Lower leg skin (tissue), 4 donors: ENCODE measurements around the gene ATP13A1. TPM values are rescaled to one million over a fixed set of nuclear protein-coding genes. Genes with fewer than 3 reads are reported as not detected.
A peak's percentile ranks its signal among the peaks of the same experiment; 100 is the strongest.

Experiments
- DNase-seq, 2 donors: peaks; one replicate each; pipeline ENCODE4 v3.0.0-alpha.2; 2019; ENCODE audit warnings: low spot score in 2 of 2
- H3K4me3 ChIP-seq: fragments of 200-600 bp; sonication (generic); 2 replicates; pipeline ENCODE4 v1.5.1; 2017; ENCODE audit warnings: mild to moderate bottlenecking, low read depth; ENCODE audit not compliant: poor library complexity, severe bottlenecking
- CTCF ChIP-seq, 3 donors: fragments of 450-650 bp; IDR thresholded peaks; one replicate each; pipeline ENCODE4 v1.5.1; 2016; ENCODE audit warnings: antibody characterized with exemption in 3 of 3, mild to moderate bottlenecking in 3 of 3, moderate library complexity in 2 of 3
- POLR2A ChIP-seq, 2 donors: fragments of 450-650 bp; IDR thresholded peaks; one replicate each; pipeline ENCODE4 v1.6.1; 2016 to 2017; ENCODE audit warnings: antibody characterized with exemption in 2 of 2, mild to moderate bottlenecking in 1 of 2, moderate library complexity in 1 of 2
- WGBS, 2 donors: methylation state at CpG; one replicate each; pipeline ENCODE4 v1.1.5; 2018; 5-methylcytosine and 5-hydroxymethylcytosine counted together
- intact Hi-C: fragments of 100-400 bp; cut with DNase I; formaldehyde crosslinking; loops from one replicate; pipeline ENCODE4 v1.15.0; 2023; ENCODE audit warnings: low total_unique reads
- total RNA-seq, 4 donors: library from RNA; depleted of rRNA; stranded (reverse); fragments of >200 nt; gene quantifications; one replicate each; pipeline ENCODE4 v1.1.0, GENCODE V29; 2016

Gene ATP13A1
- total RNA-seq, 4 donors from 2014 or later = 60.8 to 162 (median 109) TPM

GRCh38 chr19:19624032-19624570 is 39.4 kb downstream of the ATP13A1 start:
- 87 to 93% methylated on average over 19 of the region's 19 CpGs for WGBS, 2 donors
- H3K4me3 ChIP-seq = no peak overlapping the region
- intact Hi-C loops = no loop called here
- TF ChIP-seq CTCF (IDR thresholded peaks at IDR 0.05) (no peak), POLR2A (IDR thresholded peaks at IDR 0.05) (no peak)
- DNase-seq = no peak

GRCh38 chr19:19623383-19623782 is 40.1 kb downstream of the ATP13A1 start:
- no peak for DNase-seq
- intact Hi-C loops = no loop called here
- 75 to 78% methylated on average over 5 of the region's 5 CpGs for WGBS, 2 donors

GRCh38 chr19:19619849-19620210 is 43.6 kb downstream of the ATP13A1 start:
- 70 to 74% methylated on average over 7 of the region's 7 CpGs for WGBS, 2 donors
- intact Hi-C loops = no loop called here
- TF ChIP-seq POLR2A (IDR thresholded peaks at IDR 0.05) (no peak), CTCF (IDR thresholded peaks at IDR 0.05) (no peak)
- H3K4me3 ChIP-seq = no peak overlapping the region
- DNase-seq = no peak

More at GRCh38 chr19:19623383-19623782, 40.1 kb downstream of the ATP13A1 start:
- no peak for TF ChIP-seq POLR2A (IDR thresholded peaks at IDR 0.05)
- no peak for TF ChIP-seq CTCF (IDR thresholded peaks at IDR 0.05)
- no peak overlapping the region for H3K4me3 ChIP-seq

GRCh38 chr19:19619181-19619848 is 44.2 kb downstream of the ATP13A1 start:
- H3K4me3 ChIP-seq = no peak overlapping the region
- intact Hi-C loops = no loop called here
- WGBS, 2 donors = 57 to 64% methylated on average over 21 of the region's 21 CpGs
- TF ChIP-seq CTCF (IDR thresholded peaks at IDR 0.05) = no peak
- no peak for TF ChIP-seq POLR2A (IDR thresholded peaks at IDR 0.05)
- no peak for DNase-seq

- DNase-seq = peak; percentile 94 to 99
- H3K4me3 ChIP-seq = peak within 1 kb of the TSS; percentile 40
- WGBS, 2 donors = 5% methylated on average over 47 to 75 of the region's 80 CpGs
- TF ChIP-seq CTCF (IDR thresholded peaks at IDR 0.05) = no peak
- no peak for TF ChIP-seq POLR2A (IDR thresholded peaks at IDR 0.05)
- intact Hi-C loops = no loop called here
Measured at GRCh38 chr19:19618219-19619051, 45.0 kb downstream of the ATP13A1 start, which contains the start of gene PBX4. Gene PBX4 (minus strand): TSS chr19:19618687. CDS start chr19:19618629, 58 bp downstream.
